HG03045 (cell line): ENCODE results near the gene PHACTR3.
"Not testable (repeated sequence)": the region's sequence is repeated elsewhere in the genome, so short reads cannot be mapped to it uniquely, and the experiment has no call there.

ENCODE experiments used
- ATAC-seq: cut with Tn5 transposase; IDR thresholded peaks from one replicate; pipeline ENCODE4 v1.9.1; 2021; ENCODE audit warnings: mild to moderate bottlenecking, moderate library complexity; ENCODE audit not compliant: unreplicated experiment

The PHACTR3 gene

GRCh38 chr20:59603781-59604541 is at the start of gene PHACTR3:
TSS of gene PHACTR3 (plus strand) at chr20:59604540. CDS start at chr20:59605015, 475 bp downstream.
- ATAC-seq, result no peak

DNA sequence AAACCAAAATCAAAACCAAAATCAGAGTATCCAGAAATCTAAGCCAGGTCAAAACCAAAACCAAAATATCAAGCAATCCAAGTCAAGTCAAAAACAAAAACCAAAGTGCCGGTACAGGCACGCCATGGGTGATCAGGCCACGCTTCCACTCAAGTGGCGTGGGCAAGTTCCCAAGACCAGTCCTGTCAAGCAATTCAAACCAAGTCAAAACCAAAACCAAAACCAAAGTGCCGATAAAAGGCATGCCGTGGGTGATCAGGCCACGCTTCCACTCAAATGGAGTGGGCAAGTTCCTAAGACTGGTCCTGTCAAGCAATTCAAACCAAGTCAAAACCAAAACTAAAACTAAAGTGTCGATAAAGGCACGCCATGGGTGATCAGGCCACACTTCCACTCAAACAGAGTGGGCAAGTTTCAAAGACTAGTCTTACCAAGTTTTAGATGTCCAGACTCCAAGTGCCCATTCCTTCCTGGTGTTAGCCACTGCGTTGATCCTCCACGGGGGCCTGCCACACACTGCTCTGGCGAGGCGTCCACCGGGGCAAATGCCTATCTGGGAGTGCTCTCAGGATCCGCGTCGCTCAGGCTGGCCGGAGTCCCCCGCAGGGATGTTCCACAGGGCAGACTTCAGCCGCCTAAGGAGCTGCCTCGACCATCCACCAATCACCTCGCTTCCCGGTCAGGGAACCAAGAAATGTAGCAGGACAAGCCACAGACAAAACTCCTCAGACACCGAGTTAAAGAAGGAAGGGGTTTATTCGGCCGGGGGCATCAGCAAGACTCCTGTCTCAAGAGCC is 46.4 kb upstream of the PHACTR3 start:
- not testable (repeated sequence) for ATAC-seq

DNA sequence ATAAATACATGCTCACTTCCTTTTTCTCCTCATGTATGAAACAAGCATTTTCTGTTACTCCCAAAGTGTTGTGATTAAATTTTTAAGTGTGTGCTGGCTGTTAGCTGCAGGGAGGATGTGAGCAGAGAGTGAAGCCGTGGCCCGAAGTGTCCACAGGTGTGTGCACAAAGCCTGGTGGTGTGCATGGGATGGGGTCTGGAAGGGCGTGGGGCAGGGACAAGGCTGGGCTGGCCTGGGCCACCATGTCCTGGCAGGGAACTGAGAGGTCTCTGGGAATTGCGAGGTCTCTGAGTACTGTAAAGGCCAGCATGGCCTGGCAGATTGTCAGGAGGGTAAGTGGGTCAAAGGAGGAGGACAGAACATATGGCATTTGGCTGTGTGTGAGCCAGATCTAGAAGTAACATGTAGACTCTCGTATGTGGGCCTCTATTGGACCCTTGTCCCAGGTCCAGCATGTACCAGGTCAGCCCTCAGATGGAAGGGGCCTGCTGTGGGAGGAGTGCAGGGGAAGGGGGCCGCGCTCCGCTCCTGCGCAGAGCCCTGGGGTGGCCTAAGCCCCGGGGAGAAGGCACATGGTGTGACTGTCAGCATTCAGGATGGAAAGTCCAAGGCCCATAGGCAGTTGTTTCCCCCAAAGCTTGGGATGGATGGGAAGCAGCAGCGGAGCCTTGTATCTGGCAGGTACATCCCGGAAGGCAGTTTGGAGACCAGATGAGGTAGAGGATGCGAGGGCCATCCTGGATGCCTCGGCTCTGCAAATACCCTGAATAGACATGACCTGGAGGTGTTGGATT is 45.1 kb upstream of the PHACTR3 start:
- no peak for ATAC-seq

- ATAC-seq, result no peak
These were observed 44.5 kb upstream of the PHACTR3 start for GRCh38 chr20:59559863-59560262.

GRCh38 chr20:59560588-59561227 is 43.6 kb upstream of the PHACTR3 start:
- no peak for ATAC-seq

DNA sequence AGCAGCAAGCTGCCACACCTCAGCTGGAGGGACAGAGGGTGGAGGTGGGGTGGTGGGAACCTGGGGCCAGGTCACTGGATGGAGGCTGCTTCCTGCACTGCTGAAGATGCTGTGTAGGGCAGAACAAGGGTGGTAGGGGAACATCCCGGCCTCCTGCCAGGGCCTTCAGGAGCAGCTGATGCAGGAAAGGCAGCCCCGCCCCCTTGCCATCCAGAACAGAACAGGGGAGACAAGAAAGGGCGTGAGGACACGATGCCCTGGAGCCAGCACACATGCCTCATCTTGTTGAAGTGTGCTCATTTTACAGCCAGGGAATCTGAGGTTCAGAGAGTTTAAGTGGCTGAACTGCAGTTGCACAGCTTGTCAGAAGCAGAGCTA is 43.1 kb upstream of the PHACTR3 start:
- no peak for ATAC-seq

GRCh38 chr20:59561614-59562277 is 42.6 kb upstream of the PHACTR3 start:
- ATAC-seq, result no peak

GRCh38 chr20:59564171-59564570 is 40.2 kb upstream of the PHACTR3 start:
- ATAC-seq, result no peak

DNA sequence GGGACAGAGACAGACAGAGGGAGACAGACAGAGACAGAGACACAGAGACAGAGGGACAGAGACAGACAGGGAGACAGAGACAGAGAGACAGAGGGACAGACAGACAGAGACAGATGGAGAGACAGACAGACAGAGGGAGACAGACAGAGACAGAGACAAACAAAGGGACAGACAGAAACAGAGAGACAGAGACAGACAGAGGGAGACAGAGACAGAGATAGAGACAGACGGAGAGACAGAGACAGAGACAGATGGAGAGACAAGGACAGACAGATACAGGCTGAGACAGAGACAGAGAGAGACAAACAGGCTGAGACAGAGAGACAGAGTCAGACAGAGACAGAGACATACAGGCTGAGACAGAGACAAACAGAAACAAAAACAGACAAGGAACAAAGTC is 39.4 kb upstream of the PHACTR3 start:
- ATAC-seq, result no peak

DNA sequence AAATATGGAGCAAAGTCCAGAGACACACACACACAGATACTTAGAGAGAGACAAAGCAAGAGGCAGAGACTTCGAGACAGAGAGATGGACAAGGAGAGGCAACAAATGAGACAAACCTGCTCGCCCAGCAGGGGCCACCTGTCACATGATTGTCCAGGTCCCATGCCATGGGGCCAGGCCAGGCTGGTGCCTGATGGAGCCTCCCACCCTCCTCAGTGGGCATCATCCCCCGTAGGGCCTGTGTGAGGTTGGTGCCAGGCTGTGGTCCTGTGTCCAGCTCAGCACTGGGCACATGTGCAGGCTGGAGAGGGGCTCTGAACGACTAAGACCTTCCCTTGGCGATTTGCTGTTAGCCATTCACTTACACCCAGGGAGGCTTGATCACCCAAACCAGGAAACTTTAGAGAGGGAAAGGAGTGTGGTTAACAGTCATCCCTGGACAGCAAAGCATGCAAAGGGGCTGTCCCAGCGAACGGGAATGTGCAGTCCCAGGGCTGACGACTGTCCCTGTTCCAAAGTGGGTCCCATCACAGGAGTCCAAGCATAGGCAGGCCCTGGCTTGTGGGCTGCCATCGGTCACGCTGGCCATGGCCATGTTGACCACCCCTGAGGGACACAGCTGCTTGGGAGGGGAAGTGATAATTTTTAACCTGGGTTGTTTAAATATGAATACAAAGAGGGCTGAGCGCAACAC is 38.4 kb upstream of the PHACTR3 start:
- no peak for ATAC-seq

DNA sequence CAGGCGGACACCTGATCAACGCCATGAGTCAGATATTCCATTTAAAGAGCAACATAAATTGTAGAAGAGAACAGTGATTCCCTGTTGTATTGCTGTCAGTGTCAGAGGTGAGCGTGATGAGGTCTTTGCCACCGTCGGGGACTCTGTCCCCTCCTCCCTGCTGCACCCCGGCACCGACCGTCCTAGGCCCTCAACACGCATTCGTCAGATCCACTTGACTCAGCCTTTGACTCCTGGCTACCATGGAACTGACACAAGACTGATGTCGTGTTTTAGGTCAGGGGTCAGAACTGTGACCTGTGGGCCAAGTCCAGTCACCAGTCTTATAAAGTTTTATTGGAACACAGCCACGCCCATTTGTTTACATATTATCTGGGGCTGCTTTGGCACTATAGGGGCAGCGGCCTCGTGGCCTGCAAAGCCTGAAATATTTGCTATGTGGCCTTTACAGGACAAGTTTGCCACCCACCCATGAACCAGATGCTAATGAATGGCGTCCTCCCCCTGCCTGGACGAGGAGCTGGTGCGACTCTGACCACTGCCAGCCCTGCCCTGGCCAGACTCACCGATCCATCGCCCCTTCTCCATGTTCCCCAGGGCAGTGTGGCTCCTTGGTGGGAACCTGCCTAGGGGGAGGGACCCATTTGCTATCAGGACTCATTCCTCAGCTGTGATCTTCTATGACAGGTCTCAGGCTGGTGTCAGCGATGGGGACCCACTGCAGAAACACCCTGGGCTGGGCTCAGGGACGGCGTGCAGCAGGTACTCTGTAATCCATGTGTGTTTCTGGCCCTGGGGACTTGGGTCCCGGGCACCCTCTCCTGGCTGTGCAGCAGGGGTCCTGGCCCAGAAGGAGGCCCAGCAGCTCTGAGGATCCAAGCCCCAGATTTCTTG is 37.5 kb upstream of the PHACTR3 start:
- no peak for ATAC-seq

- no peak for ATAC-seq
These were observed 36.5 kb upstream of the PHACTR3 start for GRCh38 chr20:59567585-59568508.

GRCh38 chr20:59568509-59569024 is 35.8 kb upstream of the PHACTR3 start:
- ATAC-seq, result no peak

DNA sequence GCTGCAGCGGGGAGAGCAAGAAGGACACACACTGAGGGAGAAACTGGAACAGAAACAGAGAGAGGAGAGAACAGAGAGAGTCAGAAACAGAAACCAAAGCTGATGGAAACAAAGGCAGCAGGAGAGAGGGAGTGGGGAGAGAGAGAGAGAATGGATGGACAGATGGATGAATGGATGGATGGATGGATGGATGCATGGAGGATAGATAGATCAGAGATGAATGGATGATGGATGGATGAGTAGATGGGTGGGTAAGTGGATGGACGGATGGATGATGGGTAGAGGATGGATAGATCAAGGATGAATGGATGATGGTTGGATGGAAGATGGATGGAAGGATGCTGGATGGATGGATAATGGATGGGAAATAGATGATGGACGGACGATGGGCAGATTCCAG is 35.0 kb upstream of the PHACTR3 start:
- no peak for ATAC-seq

DNA sequence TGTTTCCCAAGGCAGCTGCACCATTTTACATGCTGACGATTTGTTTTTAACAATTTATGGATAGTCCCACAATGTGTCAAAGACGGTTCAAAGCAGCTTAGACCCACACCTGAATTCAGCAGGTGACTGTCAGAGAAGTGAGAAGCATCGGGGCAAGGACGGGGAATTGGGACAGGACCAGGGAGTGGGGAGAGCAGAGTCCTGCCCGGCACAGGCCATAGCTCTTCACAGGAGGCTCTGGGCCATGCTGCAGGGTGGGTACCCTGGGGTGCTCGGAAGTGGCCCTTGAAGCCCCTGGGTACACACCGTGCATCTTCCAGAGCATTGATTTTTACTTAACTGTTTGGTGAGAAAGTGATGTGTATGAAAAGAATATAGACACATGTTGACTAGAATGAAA is 33.2 kb upstream of the PHACTR3 start:
- ATAC-seq, result no peak

GRCh38 chr20:59571551-59572314 is 32.6 kb upstream of the PHACTR3 start:
- ATAC-seq, result peak; percentile 50

DNA sequence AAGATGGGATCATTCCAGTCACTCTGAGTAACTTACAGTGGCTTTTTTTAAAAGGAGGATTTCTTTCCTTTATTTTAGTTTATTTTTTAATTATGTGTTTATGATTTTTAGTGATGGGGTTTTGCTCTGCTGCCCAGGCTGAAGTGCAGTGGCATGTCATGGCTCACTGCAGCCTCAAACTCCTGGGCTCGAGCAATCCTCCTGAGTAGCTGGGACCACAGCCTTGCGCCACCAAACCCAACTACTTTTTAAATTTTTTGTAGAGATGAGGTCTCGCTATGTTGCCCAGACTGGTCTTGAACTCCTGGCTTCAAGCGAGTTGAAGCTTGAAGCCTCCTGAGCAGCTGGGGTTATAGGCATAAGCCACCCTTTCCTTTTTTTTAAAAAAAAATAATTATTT is 31.8 kb upstream of the PHACTR3 start:
- ATAC-seq, result no peak
